ENCODE results near the gene SLC35F1.

The SLC35F1 gene

DNA sequence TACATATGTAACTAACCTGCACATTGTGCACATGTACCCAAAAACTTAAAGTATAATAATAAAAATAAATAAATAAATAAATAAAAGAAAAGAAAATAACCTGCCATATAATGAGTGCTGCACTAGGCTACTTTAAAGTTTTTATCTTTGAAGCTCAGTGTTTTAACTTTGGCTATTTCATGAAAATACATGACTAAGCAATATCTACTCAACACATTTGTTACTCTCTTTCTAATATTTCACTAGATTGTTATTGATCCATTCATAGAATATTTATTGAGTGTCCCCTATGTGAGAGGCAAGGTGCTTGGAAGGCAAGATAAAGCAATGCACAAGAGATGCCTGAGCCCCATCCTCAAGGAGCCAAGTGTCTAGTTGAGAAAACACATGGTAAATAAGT lies 221.7 kb downstream of the SLC35F1 start:
- DNase-seq = no peak

DNA sequence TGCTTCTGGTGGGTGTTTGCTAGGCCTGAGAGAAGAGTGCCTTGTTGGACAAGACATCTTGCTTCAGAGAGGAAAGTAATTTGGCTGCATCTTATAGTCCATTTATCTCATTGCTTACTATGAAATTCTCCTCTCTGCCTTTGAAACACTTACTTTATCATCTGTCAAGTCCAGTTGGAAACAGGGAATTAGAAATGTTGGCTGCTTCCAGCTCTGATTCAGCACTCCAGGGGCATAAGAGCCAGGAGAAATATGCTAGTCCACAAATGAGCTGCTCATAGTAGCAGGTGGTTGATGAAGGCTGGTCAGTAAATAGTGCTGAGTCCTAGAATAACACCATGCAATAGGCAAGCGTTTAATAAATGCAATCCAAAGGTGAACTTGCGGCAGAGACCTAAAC lies 227.1 kb downstream of the SLC35F1 start:
- no peak for DNase-seq

DNA sequence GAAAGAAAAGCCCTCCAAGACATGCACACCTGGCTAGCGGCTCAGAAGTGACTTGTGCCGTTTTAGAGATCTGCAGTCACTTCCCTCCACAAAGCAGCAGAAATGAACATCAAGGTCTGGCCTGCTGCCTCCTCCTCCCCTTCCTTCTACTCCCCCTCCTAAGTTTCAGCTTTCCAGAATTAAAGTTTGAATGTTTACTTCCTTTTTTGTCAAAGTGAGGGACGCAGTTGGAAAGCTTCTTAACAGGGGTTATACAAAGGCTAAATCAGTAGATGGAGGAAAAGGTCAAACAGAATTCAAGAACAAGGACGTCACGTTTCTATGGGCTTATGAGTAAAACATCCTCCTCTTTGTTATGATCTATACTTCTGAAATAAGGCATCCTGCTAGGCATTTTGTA lies 227.7 kb downstream of the SLC35F1 start:
- no peak for DNase-seq

DNA sequence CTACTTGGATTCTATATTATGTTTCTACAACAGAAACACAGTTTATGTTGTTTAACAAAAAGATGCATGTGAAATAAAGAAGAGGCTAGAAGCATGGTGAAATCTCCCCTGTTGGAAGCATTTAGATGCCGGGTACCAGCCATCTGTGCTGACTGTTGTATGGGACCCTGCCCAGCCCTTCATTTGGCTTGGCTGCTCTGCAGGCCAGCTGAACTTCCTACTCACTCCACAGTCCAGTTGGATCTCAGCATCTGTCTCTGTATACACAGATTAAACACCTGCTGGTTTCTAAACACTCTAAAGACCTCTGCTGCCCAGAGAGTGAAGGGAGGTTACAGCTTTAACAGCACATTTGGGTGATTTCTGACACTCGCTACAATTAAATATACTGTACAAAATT lies 228.3 kb downstream of the SLC35F1 start:
- DNase-seq = no peak

DNA sequence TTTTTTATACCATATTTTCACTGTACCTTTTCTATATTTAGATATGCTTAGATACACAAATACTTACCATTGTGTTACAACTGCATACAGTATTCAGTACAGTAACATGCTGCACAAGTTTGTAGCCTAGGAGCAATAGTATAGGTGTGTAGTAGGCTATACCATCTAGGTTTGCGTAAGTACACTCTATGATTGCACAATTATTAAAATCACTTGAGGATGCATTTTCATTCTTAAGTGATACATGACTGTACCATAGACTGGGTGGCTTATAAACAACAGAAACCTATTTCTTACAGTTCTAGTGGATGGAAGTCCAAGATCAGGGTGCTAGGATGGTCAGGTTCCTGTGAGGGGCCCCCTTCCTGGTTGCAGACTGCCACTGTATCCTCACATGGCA lies 234.1 kb downstream of the SLC35F1 start:
- DNase-seq = no peak

DNA sequence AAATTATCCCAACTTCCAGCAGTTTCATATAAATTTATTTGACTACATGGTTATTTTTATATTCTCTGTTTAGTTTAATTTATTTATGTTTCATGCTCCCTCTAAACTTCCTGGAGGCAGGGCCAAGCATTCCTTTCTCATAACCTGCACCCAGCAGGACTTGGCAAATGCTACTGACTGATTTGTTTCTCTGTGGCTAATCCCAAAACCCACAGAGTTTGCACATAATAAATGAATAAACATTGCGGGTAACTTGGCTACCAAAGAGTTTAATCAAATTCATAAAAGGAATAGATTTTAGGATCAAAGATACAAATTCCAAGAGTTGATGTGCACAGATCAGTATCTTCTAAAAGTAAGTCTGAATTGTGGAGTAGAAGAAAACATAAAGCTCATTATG lies 239.5 kb downstream of the SLC35F1 start:
- no peak for DNase-seq

DNA sequence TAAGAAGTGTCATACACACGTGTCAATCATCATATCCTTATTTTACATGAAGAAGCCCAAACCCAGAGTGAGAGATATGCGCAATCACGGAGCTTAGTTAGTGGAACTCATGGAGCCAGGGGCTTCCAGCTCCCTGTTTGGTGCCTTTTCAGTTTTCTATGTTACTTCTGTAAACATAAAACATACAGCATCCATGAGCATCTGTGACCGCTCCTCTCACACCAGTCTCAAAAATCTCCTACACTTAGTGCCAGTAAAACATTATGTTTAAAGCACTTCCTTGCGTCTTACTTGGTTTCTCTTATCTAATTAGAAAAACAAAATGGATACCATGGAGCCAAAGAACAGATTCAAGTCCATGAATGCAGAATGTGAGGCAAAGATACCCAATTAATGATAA lies 240.4 kb downstream of the SLC35F1 start:
- DNase-seq = no peak

DNA sequence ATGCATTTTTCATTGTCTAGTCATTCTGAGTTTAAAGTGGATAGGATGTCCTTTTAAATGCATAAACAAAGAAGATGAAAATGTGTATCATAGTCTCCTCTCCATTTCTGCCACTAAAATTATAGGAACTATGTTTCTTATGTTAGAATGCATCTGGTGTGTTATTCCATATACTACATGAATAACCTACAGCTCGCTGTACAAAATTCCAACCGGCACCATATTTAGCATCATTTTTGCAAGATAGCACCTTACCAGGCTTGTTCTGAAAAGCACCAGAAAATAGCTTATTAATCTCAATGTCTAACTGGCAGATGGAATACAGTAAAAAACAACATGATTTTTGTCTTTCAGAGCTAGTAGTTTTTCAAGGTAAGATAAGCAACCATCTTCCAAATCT lies 241.5 kb downstream of the SLC35F1 start:
- no peak for DNase-seq

DNA sequence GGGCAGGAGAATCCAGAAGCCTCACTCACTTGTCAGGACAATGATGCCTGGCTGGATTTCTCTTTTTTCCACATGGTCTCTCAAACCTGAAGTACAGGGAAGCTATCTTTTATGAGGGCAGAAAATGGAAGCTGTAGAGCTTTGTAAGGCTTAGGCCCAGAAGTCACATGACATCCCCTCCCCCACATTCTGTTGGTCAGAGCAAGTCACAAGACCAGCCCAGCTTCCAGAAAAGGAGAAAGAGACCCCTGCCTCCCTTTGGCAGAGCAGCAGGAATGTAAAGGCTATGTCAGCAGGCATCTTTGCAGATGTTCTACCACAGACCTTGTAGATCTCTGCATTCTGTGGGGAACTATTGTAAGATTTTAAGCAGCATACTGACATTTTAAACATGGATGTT lies 245.5 kb downstream of the SLC35F1 start:
- no peak for DNase-seq

DNA sequence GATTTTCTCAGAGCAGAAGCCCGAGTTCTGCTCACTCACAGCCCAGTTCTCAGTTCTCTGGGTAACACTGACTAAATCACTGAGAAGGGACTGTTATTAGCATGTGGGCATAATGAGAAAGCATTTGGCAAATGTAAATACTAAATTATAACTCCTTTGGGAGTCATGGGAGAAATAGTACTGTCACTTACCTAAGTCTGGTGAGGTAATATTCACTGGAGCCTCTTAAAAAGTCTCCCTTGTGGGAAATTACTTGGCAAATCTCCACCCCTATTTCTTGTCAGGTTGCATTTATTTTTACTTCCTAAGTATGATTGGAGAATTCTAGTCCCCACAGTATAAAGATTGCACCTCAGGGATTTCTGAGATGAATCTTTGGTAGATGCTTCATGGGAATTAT lies 254.3 kb downstream of the SLC35F1 start:
- no peak for DNase-seq

DNA sequence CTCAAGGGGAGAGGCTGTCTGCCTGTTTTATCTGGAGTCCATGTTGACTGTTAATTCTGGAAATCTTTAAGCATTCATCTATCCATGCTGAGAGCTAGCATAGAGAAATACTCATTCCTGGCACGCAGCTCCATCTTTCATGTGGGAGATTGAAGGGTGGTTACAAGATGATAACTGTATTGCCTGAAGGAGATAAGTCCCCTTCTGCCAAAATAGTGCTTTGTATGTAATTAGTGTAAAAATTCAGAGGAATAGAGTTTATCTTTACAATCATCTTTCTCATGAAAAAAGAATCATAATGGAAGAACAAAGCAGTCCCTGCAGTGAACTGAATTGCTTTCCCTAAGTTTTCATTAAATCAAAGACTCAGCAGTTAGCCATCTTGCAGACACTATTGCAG lies 256.5 kb downstream of the SLC35F1 start:
- DNase-seq = no peak

DNA sequence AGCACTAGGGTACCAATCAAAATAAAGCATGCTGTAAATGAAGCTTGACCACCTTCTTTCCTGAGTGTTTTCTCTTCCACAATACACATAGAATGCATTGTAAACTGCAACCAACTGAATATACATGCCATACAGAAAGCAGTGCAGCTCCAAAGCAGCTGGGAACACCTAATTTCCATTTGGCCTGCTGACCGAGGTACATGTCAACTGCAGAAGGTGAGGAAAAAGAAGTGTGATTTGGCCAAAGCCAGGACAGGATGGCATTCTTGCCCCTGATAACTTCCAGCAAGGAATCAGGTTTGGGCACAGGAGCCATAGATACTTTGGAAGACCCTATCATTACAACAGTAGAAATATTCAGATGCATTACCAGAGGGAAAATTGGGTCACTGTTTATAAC lies 258.4 kb downstream of the SLC35F1 start:
- no peak for DNase-seq

DNA sequence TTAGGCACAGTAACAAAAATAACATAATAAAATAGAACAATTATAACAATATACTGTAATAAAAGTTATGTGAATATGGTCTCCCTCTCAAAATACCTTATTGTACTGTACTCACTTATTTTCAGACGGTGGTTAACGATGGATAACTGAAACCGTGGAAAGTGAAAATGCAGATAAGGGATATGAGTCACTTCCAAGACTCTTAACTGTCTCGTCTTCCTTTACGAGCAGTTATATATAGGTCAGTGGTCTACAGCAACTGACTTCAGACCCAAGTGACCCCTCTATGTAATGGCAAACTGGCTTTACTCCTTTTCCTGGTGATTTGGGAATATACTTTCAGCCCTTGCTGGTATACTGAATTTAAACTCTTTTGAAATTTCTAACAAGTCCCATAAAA lies 261.4 kb downstream of the SLC35F1 start:
- no peak for DNase-seq

DNA sequence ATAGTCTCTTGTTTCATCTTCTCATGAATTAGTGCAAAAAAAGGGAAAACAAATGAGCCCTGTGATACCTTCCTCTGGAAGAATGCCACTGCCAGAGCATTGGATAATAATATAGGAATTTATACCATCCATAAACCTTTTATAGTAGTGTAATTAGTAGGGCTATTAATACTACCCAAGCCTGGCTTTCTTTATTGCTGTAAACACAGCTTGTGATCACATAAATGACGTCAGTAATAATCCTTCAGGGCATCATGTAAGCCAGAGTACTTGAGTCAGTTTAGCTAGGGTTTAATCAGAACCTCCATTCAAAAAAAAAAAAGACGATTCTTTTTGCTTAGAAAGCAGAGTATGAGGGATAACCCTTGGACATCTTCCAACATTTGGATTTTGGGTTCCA lies 264.8 kb downstream of the SLC35F1 start:
- no peak for DNase-seq

DNA sequence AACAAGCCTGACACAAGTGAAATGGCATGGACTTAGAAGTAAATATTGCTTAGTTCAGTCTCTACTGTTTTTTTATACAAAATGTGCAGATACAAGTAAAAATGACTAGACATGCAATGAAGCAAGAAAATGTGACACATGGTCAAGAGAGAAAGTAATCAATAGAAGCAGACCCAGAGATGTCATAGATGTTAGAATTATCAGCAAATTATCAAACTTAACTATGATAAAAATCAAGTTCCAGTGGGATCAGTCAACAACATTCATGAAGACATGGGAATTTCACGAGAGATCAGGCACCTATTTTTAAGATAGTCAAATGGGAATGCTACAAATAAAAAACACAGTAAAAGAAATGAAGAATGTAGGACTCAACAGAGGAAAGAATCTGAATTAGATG lies 267.0 kb downstream of the SLC35F1 start:
- no peak for DNase-seq

DNA sequence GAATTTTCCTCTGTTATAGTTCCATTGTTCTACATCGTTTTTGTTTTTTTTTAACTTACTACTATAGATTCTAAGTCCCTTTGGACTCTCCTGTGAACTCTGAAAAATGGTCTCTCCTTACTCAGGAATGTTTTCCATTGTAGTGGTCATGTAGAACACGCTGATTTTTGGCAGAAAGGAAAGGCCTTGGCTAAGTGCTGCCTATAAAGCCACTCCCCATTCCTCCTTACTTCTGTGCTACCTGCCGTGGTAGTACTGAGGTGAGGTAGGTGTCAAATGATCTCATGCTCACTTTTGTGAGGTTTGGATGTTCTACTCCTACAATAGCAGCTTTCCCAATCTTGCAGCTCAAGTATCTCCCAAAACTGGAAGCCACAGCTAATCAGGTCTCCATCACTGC lies 270.7 kb downstream of the SLC35F1 start:
- no peak for DNase-seq

DNA sequence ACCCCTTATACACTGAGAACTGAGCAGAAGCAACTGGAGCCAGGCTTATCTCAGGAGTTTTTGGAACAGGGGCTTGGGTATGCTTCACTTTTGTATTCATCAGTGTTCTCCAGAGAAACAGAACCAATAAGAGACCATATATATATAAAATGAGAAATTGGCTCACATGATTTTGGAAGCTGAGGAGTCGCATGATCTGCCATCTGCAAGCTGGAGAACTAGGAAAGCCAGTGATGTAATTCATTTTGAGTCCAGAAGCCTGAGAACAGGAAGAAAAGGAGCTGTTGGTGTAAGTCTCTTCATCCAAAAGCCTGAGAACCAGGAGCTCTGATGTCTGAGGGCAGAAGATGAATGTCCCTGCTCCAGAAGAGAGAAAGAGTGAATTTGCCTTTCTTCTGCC lies 272.0 kb downstream of the SLC35F1 start:
- no peak for DNase-seq

DNA sequence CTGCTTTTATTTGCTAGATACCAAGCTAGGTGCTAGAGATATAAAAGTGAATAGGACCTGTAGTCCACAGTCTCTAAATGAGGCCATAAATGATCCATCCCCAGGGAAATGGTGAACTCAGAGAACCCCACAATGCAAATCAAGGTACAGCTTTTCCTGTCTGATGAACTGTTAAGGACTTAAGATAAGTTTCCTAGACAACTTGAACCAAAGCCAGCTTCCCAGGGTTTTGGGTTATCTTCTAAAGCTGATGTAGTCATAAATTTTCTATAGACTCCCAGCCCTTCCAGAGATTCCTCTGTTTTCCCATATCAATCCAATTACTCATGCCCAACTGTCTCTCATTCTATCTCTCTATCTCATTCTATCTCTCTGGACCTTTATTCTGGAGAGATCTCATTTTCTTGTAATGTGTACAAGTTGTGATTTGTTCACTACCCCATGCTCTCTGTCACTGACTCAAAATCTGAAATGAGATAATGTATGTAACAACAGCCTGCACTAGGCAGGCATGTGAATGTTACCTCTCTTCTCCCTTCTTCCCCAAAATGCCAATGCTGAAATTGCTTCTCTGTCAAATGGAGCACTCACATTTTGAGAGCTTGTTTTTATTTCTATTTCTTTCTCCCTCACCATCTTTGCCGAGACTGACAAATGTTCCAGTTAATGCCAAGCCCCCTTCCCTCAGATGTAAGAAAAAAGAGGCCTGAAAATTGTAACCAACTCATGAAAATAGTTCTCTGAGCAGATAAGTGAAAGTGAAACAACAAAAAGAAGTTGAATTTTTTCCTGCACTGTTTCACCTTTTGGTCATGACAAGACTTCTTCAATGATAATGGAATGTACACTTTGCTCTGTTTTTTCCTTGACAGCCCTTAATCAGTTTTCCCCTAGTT lies 279.9 kb downstream of the SLC35F1 start:
- DNase-seq = no peak

DNA sequence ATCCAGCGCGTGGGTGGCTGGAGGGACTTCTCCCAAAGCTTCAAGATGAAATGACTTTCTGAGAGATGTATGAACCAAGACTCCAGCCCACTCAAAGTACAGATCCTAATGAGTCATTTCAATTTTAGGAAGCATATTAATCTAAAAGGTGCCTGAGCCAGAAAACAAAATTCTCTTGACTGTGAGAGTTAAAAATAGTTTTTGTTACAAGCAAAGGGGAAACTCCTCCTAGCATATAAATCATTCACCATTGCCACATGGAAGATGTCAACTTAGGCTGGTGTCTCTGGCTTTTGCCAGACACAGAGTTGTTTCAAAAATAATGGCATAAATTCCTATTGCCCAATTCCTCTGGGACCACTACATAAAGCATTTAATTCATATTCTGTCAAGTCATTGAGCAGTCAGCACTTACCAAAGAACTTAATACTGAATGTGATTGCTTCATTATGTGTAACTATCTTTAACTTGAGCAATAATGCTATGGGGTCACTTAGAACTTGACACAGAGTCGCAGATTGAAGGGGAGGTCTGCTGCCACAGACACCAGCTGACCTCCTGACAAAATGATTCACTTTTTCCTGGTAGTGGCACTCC lies 280.6 kb downstream of the SLC35F1 start:
- DNase-seq = no peak

DNA sequence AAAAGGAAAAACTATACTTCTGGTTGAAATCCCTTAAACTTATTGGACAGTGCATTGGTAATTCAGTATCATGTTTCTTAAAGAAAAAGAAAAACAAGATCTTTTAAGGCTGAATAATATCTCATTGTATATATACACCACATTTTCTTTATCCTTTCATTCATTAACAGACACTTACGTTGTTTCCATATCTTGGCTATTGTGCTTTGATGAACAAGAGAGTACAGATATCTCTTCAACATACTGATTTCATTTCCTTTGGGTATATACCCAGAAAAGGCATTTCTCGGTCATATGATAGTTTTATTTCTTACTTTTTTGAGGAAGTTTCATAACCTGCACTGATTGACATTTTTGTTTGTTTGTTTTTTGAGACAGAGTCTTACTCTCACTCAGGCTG lies 281.5 kb downstream of the SLC35F1 start:
- no peak for DNase-seq

DNA sequence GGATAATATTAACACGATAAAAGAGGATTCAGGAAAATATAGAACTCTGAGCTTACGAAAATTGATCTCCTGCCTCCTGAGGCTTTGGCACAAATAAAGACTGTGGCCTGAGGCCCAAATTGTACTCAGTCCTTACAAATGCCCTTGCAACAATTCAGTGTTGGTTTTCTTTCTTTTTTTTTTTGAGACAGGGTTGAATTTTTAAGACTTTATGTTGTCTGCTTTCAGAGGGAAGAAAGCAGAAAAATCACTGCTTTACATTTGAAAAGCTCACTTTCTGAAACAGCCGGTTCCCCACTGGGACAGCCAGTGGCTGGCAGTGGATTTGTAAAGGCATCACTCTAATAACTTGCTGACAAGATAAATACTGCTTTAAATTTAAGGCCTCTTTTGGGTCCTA lies 290.5 kb downstream of the SLC35F1 start:
- DNase-seq = no peak

DNA sequence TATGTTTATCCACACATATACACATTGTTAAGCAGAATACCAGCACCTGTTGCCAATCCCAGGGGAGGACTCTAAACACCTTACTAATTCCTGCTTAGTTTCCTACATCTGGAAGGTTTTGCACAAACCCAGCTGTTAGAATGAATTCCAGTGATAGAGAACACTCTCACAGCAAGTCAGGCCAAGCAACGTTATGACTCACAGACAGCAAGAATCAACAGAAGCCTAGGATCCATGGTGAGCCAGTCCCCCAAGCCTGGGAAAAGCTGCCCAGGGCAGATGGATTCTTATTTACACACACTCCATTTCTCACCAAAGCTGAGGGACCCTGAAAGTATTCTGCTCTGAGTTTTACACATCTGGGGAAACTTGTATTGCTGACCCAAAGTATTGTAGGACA lies 291.7 kb downstream of the SLC35F1 start:
- DNase-seq = no peak

DNA sequence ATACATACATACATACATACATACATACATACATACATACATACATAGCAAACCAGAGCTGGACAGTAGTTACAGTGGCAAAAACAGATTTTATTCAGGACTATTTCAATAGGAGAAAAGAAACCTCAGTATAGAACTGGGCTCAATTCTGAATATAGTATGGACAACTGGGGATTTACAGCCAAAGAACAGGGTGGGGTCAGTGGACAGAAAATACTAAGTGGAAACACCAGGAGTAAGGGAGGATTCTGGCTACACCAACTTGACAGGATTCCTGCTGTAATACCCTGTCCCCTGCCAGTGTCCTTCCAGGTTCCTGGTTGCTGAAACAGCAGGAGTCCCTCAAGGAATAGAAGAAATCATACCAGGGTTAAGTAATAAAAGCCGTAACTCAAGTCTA lies 293.1 kb downstream of the SLC35F1 start:
- no peak for DNase-seq

DNA sequence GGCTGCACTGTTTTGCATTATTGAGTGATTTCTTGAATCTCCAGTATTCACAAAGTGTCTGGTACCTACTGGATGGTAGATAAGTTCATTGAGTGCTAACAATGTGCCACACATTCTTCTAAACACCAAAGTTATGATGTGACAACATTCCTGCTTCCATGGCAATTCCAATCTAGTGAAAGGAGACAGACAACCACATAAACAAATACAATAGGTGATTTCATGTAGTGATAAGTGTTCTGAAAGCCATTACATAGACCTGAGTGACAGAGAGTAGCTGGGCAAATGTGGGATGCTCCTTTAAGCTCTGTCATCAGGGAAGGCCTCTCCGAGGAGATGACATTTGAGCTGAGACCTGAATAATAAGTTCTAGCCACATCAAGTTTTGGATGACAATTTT lies 295.5 kb downstream of the SLC35F1 start:
- no peak for DNase-seq

DNA sequence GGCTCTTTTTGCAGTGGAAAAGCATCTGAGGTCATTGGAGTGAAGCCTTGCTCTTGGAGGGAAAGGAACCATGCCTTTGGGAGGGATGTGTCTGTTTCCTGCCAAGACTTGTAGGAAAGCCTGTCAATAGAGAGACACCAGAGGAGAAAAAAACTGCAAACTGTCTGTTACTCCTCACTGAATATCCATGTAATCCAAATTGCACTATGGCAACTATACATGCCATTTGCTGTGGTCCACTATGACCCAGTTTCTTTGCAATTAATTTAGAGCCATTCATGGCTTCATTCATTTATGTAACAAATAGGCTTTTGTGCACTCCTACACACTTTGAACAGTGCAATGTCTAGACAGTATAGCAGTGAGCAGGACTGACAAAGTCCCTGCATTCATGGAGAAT lies 296.5 kb downstream of the SLC35F1 start:
- no peak for DNase-seq

Data from activated CD4-positive, alpha-beta T cell treated with anti-CD3 and anti-CD28 coated beads for 4 hours (primary cell).